ENCODE results near the gene GALP.

DNA sequence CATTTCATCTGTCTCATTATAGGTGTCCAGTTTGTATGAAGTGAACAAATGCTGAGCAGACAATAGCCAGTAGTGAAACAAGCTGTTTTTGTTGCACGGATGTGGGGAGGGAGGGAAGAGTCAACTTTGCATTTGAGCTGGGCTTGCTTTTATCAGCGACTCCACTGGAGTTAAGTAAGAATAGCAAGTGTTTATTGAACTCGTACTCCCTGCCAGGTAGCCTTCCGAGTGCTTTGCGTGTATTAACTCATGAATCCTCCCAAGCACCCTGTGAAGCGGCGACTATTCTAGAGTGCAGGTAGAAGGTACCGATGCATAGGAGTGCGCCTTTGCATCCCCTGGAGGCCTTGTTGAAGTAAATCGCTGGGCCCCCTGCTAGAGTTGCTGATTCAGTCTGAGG, 39.4 kb upstream of the GALP start:
- TF ChIP-seq, protein P1, sequence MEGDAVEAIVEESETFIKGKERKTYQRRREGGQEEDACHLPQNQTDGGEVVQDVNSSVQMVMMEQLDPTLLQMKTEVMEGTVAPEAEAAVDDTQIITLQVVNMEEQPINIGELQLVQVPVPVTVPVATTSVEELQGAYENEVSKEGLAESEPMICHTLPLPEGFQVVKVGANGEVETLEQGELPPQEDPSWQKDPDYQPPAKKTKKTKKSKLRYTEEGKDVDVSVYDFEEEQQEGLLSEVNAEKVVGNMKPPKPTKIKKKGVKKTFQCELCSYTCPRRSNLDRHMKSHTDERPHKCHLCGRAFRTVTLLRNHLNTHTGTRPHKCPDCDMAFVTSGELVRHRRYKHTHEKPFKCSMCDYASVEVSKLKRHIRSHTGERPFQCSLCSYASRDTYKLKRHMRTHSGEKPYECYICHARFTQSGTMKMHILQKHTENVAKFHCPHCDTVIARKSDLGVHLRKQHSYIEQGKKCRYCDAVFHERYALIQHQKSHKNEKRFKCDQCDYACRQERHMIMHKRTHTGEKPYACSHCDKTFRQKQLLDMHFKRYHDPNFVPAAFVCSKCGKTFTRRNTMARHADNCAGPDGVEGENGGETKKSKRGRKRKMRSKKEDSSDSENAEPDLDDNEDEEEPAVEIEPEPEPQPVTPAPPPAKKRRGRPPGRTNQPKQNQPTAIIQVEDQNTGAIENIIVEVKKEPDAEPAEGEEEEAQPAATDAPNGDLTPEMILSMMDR (IDR thresholded peaks at IDR 0.05) = no peak
- TF ChIP-seq EZH2 (IDR thresholded peaks at IDR 0.05; ENCODE audit: borderline replicate concordance, insufficient read depth, low read depth, low read length, poor library complexity, severe bottlenecking) = no peak
